HepG2 (cell line): ENCODE measurements around the gene LUZP2. TPM values are rescaled to one million over a fixed set of nuclear protein-coding genes. Genes with fewer than 3 reads are reported as not detected.

Experiments used
- ATAC-seq: fragments of 200-7000 bp; cut with Tn5 transposase; 3 replicates; pipeline ENCODE4 v1.9.1; 2020; ENCODE audit warnings: mild to moderate bottlenecking, moderate library complexity
- BruUV-seq: library from RNA; stranded (reverse); fragments of 400-500 nt; replicated peaks from 2 replicates; lab custom pipeline; 2021; lab: Mats Ljungman, UMichigan
- CTCF ChIA-PET: fragments of 300-600 bp; formaldehyde crosslinking; extraction: SDS; loops from one replicate; lab custom pipeline; 2021; ENCODE audit warnings: low total read pairs, inconsistent platforms, low intra/inter-chr PET ratio; lab: Yijun Ruan, JAX
- POLR2A ChIA-PET: fragments of 350-600 bp; sonication (Branson Sonifier 250); formaldehyde crosslinking; loops from one replicate; lab custom pipeline; 2020; ENCODE audit warnings: antibody characterized with exemption, inconsistent platforms; lab: Yijun Ruan, JAX
- DNase-seq: peaks from one replicate; pipeline ENCODE4 v3.0.0-alpha.2; 2015; ENCODE audit warnings: low spot score
- FAIRE-seq: peaks from 3 replicates; lab custom pipeline; 2011; peaks lifted over from hg19 to GRCh38; lab: Jason Lieb, UNC
- H2AFZ ChIP-seq: one replicate; pipeline ENCODE4 v1.6.1; 2011; ENCODE audit warnings: low read length, inconsistent platforms
- H3K27ac ChIP-seq: fragments of 300-600 bp; 3 replicates; pipeline ENCODE4 v1.8.0; 2011; ENCODE audit warnings: mixed run types, mild to moderate bottlenecking, mixed read lengths, low read length, inconsistent platforms; ENCODE audit not compliant: insufficient read depth; ENCODE audit errors: extremely low read length
- H3K27me3 ChIP-seq, 2 experiments: fragments of 200-600 bp in 1 of 2; 2 replicates in 1 of 2; 3 replicates in 1 of 2; pipeline versions ENCODE4 v1.6.0 to v1.8.0; 2011; ENCODE audit warnings: low read length in 2 of 2, mild to moderate bottlenecking in 2 of 2, moderate library complexity in 2 of 2, inconsistent platforms in 1 of 2; ENCODE audit not compliant: insufficient read depth in 2 of 2, control insufficient read depth in 1 of 2
- H3K36me3 ChIP-seq, 2 experiments: fragments of 200-600 bp in 1 of 2; replicated peaks in 1 of 2; 2 replicates in 1 of 2; 3 replicates in 1 of 2; pipeline versions ENCODE4 v1.5.1 to v1.8.0; 2011; ENCODE audit warnings: low read length in 2 of 2, inconsistent platforms in 1 of 2; ENCODE audit not compliant: insufficient read depth in 2 of 2, control insufficient read depth in 1 of 2
- H3K4me1 ChIP-seq: 2 replicates; pipeline ENCODE4 v1.5.1; 2012; ENCODE audit warnings: low read length, inconsistent platforms; ENCODE audit not compliant: insufficient read depth
- H3K4me2 ChIP-seq: 2 replicates; pipeline ENCODE4 v1.6.0; 2011; ENCODE audit warnings: low read depth, low read length, inconsistent platforms
- H3K4me3 ChIP-seq, 3 experiments: fragments of 200-600 bp in 1 of 3; sonication (generic), shearing (Covaris generic) in 1 of 3; replicated peaks in 1 of 3; 2 replicates each; pipeline ENCODE4 v1.5.1; 2011 to 2016; ENCODE audit warnings: low read length in 3 of 3, inconsistent platforms in 2 of 3, low read depth in 2 of 3, mild to moderate bottlenecking in 2 of 3, control low read depth in 1 of 3, mixed read lengths in 1 of 3; ENCODE audit not compliant: insufficient read depth in 1 of 3
- H3K79me2 ChIP-seq: one replicate; pipeline ENCODE4 v1.6.1; 2011; ENCODE audit warnings: low read length, inconsistent platforms; ENCODE audit not compliant: insufficient read depth
- H3K9ac ChIP-seq: 2 replicates; pipeline ENCODE4 v1.6.0; 2011; ENCODE audit warnings: mild to moderate bottlenecking, low read depth, low read length, inconsistent platforms; ENCODE audit not compliant: insufficient read depth
- H3K9me3 ChIP-seq: 2 replicates; pipeline ENCODE4 v1.5.1; 2012; ENCODE audit warnings: mild to moderate bottlenecking, low read length
- H4K20me1 ChIP-seq: 2 replicates; pipeline ENCODE4 v1.6.0; 2011; ENCODE audit warnings: inconsistent platforms, mild to moderate bottlenecking, low read length, moderate library complexity; ENCODE audit not compliant: insufficient read depth
- NFATC3 ChIP-seq: sonication (generic); formaldehyde crosslinking; IDR thresholded peaks from 2 replicates; pipeline ENCODE4 v1.5.1; 2020; ENCODE audit warnings: mild to moderate bottlenecking, missing genetic modification reagents
- SMARCE1 ChIP-seq: fragments of 450-650 bp; IDR thresholded peaks from 2 replicates; pipeline ENCODE4 v1.6.1; 2017; ENCODE audit warnings: borderline replicate concordance
- TCF7 ChIP-seq: sonication (generic); IDR thresholded peaks from 2 replicates; pipeline ENCODE4 v1.6.1; 2016; ENCODE audit warnings: antibody characterized with exemption, low read depth
- ZBTB38 ChIP-seq: sonication (generic); formaldehyde crosslinking; IDR thresholded peaks from 2 replicates; pipeline ENCODE4 v1.5.1; 2020; ENCODE audit warnings: mild to moderate bottlenecking, missing genetic modification reagents
- ZNF326 ChIP-seq: sonication (generic); formaldehyde crosslinking; IDR thresholded peaks from 2 replicates; pipeline ENCODE4 v1.4.0; 2020; ENCODE audit warnings: missing genetic modification reagents, borderline replicate concordance
- ZNF350 ChIP-seq: sonication (generic); formaldehyde crosslinking; IDR thresholded peaks from 2 replicates; pipeline ENCODE4 v1.4.0; 2020; ENCODE audit warnings: mild to moderate bottlenecking, low read depth, missing genetic modification reagents, borderline replicate concordance
- ZNF431 ChIP-seq: sonication (generic); formaldehyde crosslinking; IDR thresholded peaks from 2 replicates; pipeline ENCODE4 v1.9.0; 2022; ENCODE audit warnings: missing genetic modification reagents, low read depth, mild to moderate bottlenecking, borderline replicate concordance
- ZNF776 ChIP-seq: sonication (generic); formaldehyde crosslinking; IDR thresholded peaks from 2 replicates; pipeline ENCODE4 v1.4.0; 2020; ENCODE audit warnings: mild to moderate bottlenecking, missing genetic modification reagents
- WGBS: methylation state at CpG from one replicate; pipeline ENCODE4 v1.1.6; 2017; ENCODE audit warnings: low lambda C conversion rate; 5-methylcytosine and 5-hydroxymethylcytosine counted together
- in situ Hi-C: cut with HindIII; loops from 2 replicates; pipeline ENCODE4 v1.10.0; 2017; ENCODE audit warnings: low pct_unique_long_range_greater_than_20kb; ENCODE audit not compliant: extremely low pct_ligation_motif_present
- intact Hi-C: fragments of 100-400 bp; cut with micrococcal nuclease; formaldehyde crosslinking; loops from one replicate; pipeline ENCODE4 v1.10.0; 2022; ENCODE audit not compliant: unreplicated experiment
- polyA plus RNA-seq, 8 experiments: library from polyadenylated mRNA; depleted of rRNA in 3 of 8; stranded (reverse) in 7 of 8; unstranded in 1 of 8; fragments of >200 nt; fragmentation: Illumina TruSeq in 4 of 8; extraction: Trizol in 4 of 8; gene quantifications; 2 replicates each; pipeline versions ENCODE4 v1.2.1 to v1.2.3, GENCODE V29; 2011 to 2016; ENCODE audit warnings: low read depth in 4 of 8, missing spikeins in 1 of 8, mixed read lengths in 1 of 8; ENCODE audit not compliant: insufficient read depth in 1 of 8
- total RNA-seq, 5 experiments: library from RNA; depleted of rRNA; stranded (reverse); fragments of >200 nt; fragmentation: Illumina TruSeq; extraction: Trizol; gene quantifications; 2 replicates each; pipeline ENCODE4 v1.2.3, GENCODE V29; 2016; ENCODE audit warnings: low read depth in 1 of 5
- TF ChIP-seq, protein P1 (sequence below): sonication (generic); formaldehyde crosslinking; IDR thresholded peaks from 2 replicates; pipeline ENCODE4 v1.4.0; 2020; ENCODE audit warnings: missing genetic modification reagents
- TF ChIP-seq, protein P2 (sequence below): sonication (generic); formaldehyde crosslinking; IDR thresholded peaks from 2 replicates; pipeline ENCODE4 v1.5.0; 2020; ENCODE audit warnings: missing genetic modification reagents, mild to moderate bottlenecking, borderline replicate concordance
- TF ChIP-seq, protein P3 (sequence below): sonication (generic); formaldehyde crosslinking; IDR thresholded peaks from 2 replicates; pipeline ENCODE4 v1.9.0; 2021; ENCODE audit warnings: missing genetic modification reagents, borderline replicate concordance
- TF ChIP-seq, protein P4 (sequence below): sonication (generic); formaldehyde crosslinking; IDR thresholded peaks from 2 replicates; pipeline ENCODE4 v1.8.0; 2022; ENCODE audit warnings: mild to moderate bottlenecking, missing genetic modification reagents, borderline replicate concordance

LUZP2 gene
- total and polyA plus RNA-seq, 2 of the 13 experiments (the other 11 are each of a cell fraction or from before 2014, with no cell fraction given) = not detected

DNA sequence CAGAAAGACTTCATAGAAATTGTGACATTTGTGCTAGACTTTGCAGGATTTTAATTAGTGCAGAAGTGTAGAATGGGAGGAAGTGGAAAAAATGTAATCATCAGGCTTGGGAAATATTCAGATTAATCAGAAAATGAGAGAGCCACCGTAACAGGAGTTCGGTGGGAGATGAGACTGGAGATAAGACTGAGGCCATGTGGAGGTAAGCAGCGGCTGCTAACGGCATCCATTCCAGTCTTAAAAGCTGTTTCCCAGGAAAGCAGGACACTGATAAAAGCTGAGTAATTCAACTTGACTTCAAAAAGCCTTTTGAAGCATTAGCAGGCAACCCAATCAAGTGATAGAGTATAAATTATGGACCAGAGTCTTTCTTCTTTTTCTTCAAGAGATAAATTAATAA, 369.9 kb downstream of the LUZP2 start:
- 2% methylated on average over 4 of the region's 4 CpGs for WGBS
- CTCF ChIA-PET = no interaction called here
- H3K79me2 ChIP-seq = no peaks in the 10 kb centered on the region
- no peak overlapping the region for H3K4me3 ChIP-seq
- intact Hi-C loops = no loop called here
- no peaks in the 10 kb centered on the region for H3K27me3 ChIP-seq
- no peak overlapping the region for H3K9ac ChIP-seq
- in situ Hi-C loops = no loop called here
- no TSS peak for BruUV-seq
- peaks cover 9% of the 10 kb centered on the region for H3K9me3 ChIP-seq
- no peak for DNase-seq
- no peaks in the 10 kb centered on the region for H3K4me1 ChIP-seq
- no peaks in the 10 kb centered on the region for H3K36me3 ChIP-seq
- no peak for TF ChIP-seq ZBTB38 (CRISPR knock-in tag)
- TF ChIP-seq, protein P1, sequence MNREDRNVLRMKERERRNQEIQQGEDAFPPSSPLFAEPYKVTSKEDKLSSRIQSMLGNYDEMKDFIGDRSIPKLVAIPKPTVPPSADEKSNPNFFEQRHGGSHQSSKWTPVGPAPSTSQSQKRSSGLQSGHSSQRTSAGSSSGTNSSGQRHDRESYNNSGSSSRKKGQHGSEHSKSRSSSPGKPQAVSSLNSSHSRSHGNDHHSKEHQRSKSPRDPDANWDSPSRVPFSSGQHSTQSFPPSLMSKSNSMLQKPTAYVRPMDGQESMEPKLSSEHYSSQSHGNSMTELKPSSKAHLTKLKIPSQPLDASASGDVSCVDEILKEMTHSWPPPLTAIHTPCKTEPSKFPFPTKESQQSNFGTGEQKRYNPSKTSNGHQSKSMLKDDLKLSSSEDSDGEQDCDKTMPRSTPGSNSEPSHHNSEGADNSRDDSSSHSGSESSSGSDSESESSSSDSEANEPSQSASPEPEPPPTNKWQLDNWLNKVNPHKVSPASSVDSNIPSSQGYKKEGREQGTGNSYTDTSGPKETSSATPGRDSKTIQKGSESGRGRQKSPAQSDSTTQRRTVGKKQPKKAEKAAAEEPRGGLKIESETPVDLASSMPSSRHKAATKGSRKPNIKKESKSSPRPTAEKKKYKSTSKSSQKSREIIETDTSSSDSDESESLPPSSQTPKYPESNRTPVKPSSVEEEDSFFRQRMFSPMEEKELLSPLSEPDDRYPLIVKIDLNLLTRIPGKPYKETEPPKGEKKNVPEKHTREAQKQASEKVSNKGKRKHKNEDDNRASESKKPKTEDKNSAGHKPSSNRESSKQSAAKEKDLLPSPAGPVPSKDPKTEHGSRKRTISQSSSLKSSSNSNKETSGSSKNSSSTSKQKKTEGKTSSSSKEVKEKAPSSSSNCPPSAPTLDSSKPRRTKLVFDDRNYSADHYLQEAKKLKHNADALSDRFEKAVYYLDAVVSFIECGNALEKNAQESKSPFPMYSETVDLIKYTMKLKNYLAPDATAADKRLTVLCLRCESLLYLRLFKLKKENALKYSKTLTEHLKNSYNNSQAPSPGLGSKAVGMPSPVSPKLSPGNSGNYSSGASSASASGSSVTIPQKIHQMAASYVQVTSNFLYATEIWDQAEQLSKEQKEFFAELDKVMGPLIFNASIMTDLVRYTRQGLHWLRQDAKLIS (CRISPR knock-in tag) = no peak
- no peak for TF ChIP-seq ZNF431
- TF ChIP-seq ZNF350 (CRISPR knock-in tag) = no peak
- TF ChIP-seq, protein P2, sequence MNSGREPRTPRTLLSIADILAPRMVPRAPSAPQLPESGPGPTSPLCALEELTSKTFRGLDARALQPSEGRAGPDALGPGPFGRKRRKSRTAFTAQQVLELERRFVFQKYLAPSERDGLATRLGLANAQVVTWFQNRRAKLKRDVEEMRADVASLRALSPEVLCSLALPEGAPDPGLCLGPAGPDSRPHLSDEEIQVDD (CRISPR knock-in tag) = no peak
- TF ChIP-seq, protein P3, sequence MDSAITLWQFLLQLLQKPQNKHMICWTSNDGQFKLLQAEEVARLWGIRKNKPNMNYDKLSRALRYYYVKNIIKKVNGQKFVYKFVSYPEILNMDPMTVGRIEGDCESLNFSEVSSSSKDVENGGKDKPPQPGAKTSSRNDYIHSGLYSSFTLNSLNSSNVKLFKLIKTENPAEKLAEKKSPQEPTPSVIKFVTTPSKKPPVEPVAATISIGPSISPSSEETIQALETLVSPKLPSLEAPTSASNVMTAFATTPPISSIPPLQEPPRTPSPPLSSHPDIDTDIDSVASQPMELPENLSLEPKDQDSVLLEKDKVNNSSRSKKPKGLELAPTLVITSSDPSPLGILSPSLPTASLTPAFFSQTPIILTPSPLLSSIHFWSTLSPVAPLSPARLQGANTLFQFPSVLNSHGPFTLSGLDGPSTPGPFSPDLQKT = no peak
- TF ChIP-seq TCF7 = no peak
- no peak for TF ChIP-seq ZNF326 (CRISPR knock-in tag)
- no peak for TF ChIP-seq NFATC3
- TF ChIP-seq, protein P4, sequence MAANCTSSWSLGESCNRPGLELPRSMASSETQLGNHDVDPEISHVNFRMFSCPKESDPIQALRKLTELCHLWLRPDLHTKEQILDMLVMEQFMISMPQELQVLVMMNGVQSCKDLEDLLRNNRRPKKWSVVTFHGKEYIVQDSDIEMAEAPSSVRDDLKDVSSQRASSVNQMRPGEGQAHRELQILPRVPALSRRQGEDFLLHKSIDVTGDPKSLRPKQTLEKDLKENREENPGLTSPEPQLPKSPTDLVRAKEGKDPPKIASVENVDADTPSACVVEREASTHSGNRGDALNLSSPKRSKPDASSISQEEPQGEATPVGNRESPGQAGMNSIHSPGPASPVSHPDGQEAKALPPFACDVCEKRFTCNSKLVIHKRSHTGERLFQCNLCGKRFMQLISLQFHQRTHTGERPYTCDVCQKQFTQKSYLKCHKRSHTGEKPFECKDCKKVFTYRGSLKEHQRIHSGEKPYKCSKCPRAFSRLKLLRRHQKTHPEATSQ = no peak
- TF ChIP-seq ZNF776 (CRISPR knock-in tag) = no peak
- no peak for TF ChIP-seq SMARCE1
- TF ChIP-seq, all 625 proteins: peak for 0
- ATAC-seq = no peak
- FAIRE-seq = no peak
- POLR2A ChIA-PET = no interaction called here
- H2AFZ ChIP-seq = no peak overlapping the region
- no peaks in the 10 kb centered on the region for H4K20me1 ChIP-seq
- no peak overlapping the region for H3K27ac ChIP-seq
- no peak overlapping the region for H3K4me2 ChIP-seq
